ENCODE results near the gene SLC12A7.
"Not testable (repeated sequence)": the region's sequence is repeated elsewhere in the genome, so short reads cannot be mapped to it uniquely, and the experiment has no call there.

The SLC12A7 gene

GRCh38 chr5:1088031-1088430 lies 23.8 kb downstream of the SLC12A7 start:
- Histone ChIP-seq H3K4me3 (ENCODE audit: low read length) (no peak overlapping the region), H3K27me3 (ENCODE audit: insufficient read depth, low read length) (no peaks in the 10 kb centered on the region), H3K36me3 (ENCODE audit: insufficient read depth, low read length) (peaks cover 48% of the 10 kb centered on the region), H2AFZ (ENCODE audit: low read depth, low read length) (no peak overlapping the region), H3K9me3 (ENCODE audit: low read length) (no peaks in the 10 kb centered on the region), H3K4me1 (ENCODE audit: insufficient read depth, low read length) (no peaks in the 10 kb centered on the region)

GRCh38 chr5:1087428-1087827 lies 24.4 kb downstream of the SLC12A7 start:
- Histone ChIP-seq H3K27me3 (ENCODE audit: insufficient read depth, low read length) (no peaks in the 10 kb centered on the region), H3K36me3 (ENCODE audit: insufficient read depth, low read length) (peaks cover 47% of the 10 kb centered on the region), H3K4me3 (ENCODE audit: low read length) (no peak overlapping the region), H3K4me1 (ENCODE audit: insufficient read depth, low read length) (no peaks in the 10 kb centered on the region), H3K9me3 (ENCODE audit: low read length) (no peaks in the 10 kb centered on the region), H2AFZ (ENCODE audit: low read depth, low read length) (no peak overlapping the region)

- Histone ChIP-seq H3K4me1 (ENCODE audit: insufficient read depth, low read length) (no peaks in the 10 kb centered on the region), H3K27me3 (ENCODE audit: insufficient read depth, low read length) (no peaks in the 10 kb centered on the region), H3K4me3 (ENCODE audit: low read length) (no peak overlapping the region), H2AFZ (ENCODE audit: low read depth, low read length) (no peak overlapping the region), H3K36me3 (ENCODE audit: insufficient read depth, low read length) (peaks cover 42% of the 10 kb centered on the region), H3K9me3 (ENCODE audit: low read length) (no peaks in the 10 kb centered on the region)
These were observed 25.0 kb downstream of the SLC12A7 start for GRCh38 chr5:1086871-1087270.

GRCh38 chr5:1086137-1086536 lies 25.7 kb downstream of the SLC12A7 start:
- H3K36me3 ChIP-seq (ENCODE audit: insufficient read depth, low read length), result peaks cover 40% of the 10 kb centered on the region

GRCh38 chr5:1085391-1085790 lies 26.5 kb downstream of the SLC12A7 start:
- peaks cover 41% of the 10 kb centered on the region for H3K36me3 ChIP-seq (ENCODE audit: insufficient read depth, low read length)
- no peaks in the 10 kb centered on the region for H3K27me3 ChIP-seq (ENCODE audit: insufficient read depth, low read length)
- H2AFZ ChIP-seq (ENCODE audit: low read depth, low read length), result no peak overlapping the region
- H3K9me3 ChIP-seq (ENCODE audit: low read length), result no peaks in the 10 kb centered on the region
- H3K4me3 ChIP-seq (ENCODE audit: low read length), result no peak overlapping the region
- no peaks in the 10 kb centered on the region for H3K4me1 ChIP-seq (ENCODE audit: insufficient read depth, low read length)

More at GRCh38 chr5:1086137-1086536, 25.7 kb downstream of the SLC12A7 start:
- no peaks in the 10 kb centered on the region for H3K4me1 ChIP-seq (ENCODE audit: insufficient read depth, low read length)
- no peaks in the 10 kb centered on the region for H3K9me3 ChIP-seq (ENCODE audit: low read length)
- H3K27me3 ChIP-seq (ENCODE audit: insufficient read depth, low read length), result no peaks in the 10 kb centered on the region
- H2AFZ ChIP-seq (ENCODE audit: low read depth, low read length), result no peak overlapping the region
- H3K4me3 ChIP-seq (ENCODE audit: low read length), result no peak overlapping the region

- no peaks in the 10 kb centered on the region for H3K27me3 ChIP-seq (ENCODE audit: insufficient read depth, low read length)
- H3K9me3 ChIP-seq (ENCODE audit: low read length), result no peaks in the 10 kb centered on the region
- H2AFZ ChIP-seq (ENCODE audit: low read depth, low read length), result no peak overlapping the region
- peaks cover 43% of the 10 kb centered on the region for H3K36me3 ChIP-seq (ENCODE audit: insufficient read depth, low read length)
- H3K4me3 ChIP-seq (ENCODE audit: low read length), result no peak overlapping the region
- no peaks in the 10 kb centered on the region for H3K4me1 ChIP-seq (ENCODE audit: insufficient read depth, low read length)
These were observed 27.8 kb downstream of the SLC12A7 start for GRCh38 chr5:1083823-1084605.

- not testable (repeated sequence) for H3K4me3 ChIP-seq (ENCODE audit: low read length); H3K27me3 ChIP-seq (ENCODE audit: insufficient read depth, low read length); H2AFZ ChIP-seq (ENCODE audit: low read depth, low read length); H3K9me3 ChIP-seq (ENCODE audit: low read length); H3K4me1 ChIP-seq (ENCODE audit: insufficient read depth, low read length)
- peaks cover 40% of the 10 kb centered on the region for H3K36me3 ChIP-seq (ENCODE audit: insufficient read depth, low read length)
These were observed 28.8 kb downstream of the SLC12A7 start for GRCh38 chr5:1083026-1083425.

- peaks cover 38% of the 10 kb centered on the region for H3K36me3 ChIP-seq (ENCODE audit: insufficient read depth, low read length)
These were observed 30.3 kb downstream of the SLC12A7 start for GRCh38 chr5:1081519-1081918.

GRCh38 chr5:1080432-1080831 lies 31.4 kb downstream of the SLC12A7 start:
- H2AFZ ChIP-seq (ENCODE audit: low read depth, low read length), result no peak overlapping the region

More at GRCh38 chr5:1081519-1081918, 30.3 kb downstream of the SLC12A7 start:
- H3K4me1 ChIP-seq (ENCODE audit: insufficient read depth, low read length), result no peaks in the 10 kb centered on the region
- H3K27me3 ChIP-seq (ENCODE audit: insufficient read depth, low read length), result no peaks in the 10 kb centered on the region
- no peaks in the 10 kb centered on the region for H3K9me3 ChIP-seq (ENCODE audit: low read length)
- H2AFZ ChIP-seq (ENCODE audit: low read depth, low read length), result no peak overlapping the region
- H3K4me3 ChIP-seq (ENCODE audit: low read length), result no peak overlapping the region

GRCh38 chr5:1079961-1080360 lies 31.9 kb downstream of the SLC12A7 start:
- no peak overlapping the region for H2AFZ ChIP-seq (ENCODE audit: low read depth, low read length)
- H3K4me3 ChIP-seq (ENCODE audit: low read length), result no peak overlapping the region
- H3K36me3 ChIP-seq (ENCODE audit: insufficient read depth, low read length), result peaks cover 27% of the 10 kb centered on the region
- no peaks in the 10 kb centered on the region for H3K4me1 ChIP-seq (ENCODE audit: insufficient read depth, low read length)
- no peaks in the 10 kb centered on the region for H3K9me3 ChIP-seq (ENCODE audit: low read length)
- no peaks in the 10 kb centered on the region for H3K27me3 ChIP-seq (ENCODE audit: insufficient read depth, low read length)

More at GRCh38 chr5:1080432-1080831, 31.4 kb downstream of the SLC12A7 start:
- H3K27me3 ChIP-seq (ENCODE audit: insufficient read depth, low read length), result no peaks in the 10 kb centered on the region
- H3K36me3 ChIP-seq (ENCODE audit: insufficient read depth, low read length), result peaks cover 30% of the 10 kb centered on the region
- H3K4me3 ChIP-seq (ENCODE audit: low read length), result no peak overlapping the region
- no peaks in the 10 kb centered on the region for H3K4me1 ChIP-seq (ENCODE audit: insufficient read depth, low read length)
- H3K9me3 ChIP-seq (ENCODE audit: low read length), result no peaks in the 10 kb centered on the region

- H3K36me3 ChIP-seq (ENCODE audit: insufficient read depth, low read length), result peaks cover 27% of the 10 kb centered on the region
- no peaks in the 10 kb centered on the region for H3K9me3 ChIP-seq (ENCODE audit: low read length)
- H3K27me3 ChIP-seq (ENCODE audit: insufficient read depth, low read length), result no peaks in the 10 kb centered on the region
- H3K4me1 ChIP-seq (ENCODE audit: insufficient read depth, low read length), result no peaks in the 10 kb centered on the region
- H2AFZ ChIP-seq (ENCODE audit: low read depth, low read length), result no peak overlapping the region
- no peak overlapping the region for H3K4me3 ChIP-seq (ENCODE audit: low read length)
These were observed 32.4 kb downstream of the SLC12A7 start for GRCh38 chr5:1079486-1079885.

GRCh38 chr5:1078851-1079250 lies 33.0 kb downstream of the SLC12A7 start:
- H2AFZ ChIP-seq (ENCODE audit: low read depth, low read length), result no peak overlapping the region
- H3K27me3 ChIP-seq (ENCODE audit: insufficient read depth, low read length), result no peaks in the 10 kb centered on the region

GRCh38 chr5:1078206-1078605 lies 33.7 kb downstream of the SLC12A7 start:
- no peaks in the 10 kb centered on the region for H3K4me1 ChIP-seq (ENCODE audit: insufficient read depth, low read length)
- no peaks in the 10 kb centered on the region for H3K27me3 ChIP-seq (ENCODE audit: insufficient read depth, low read length)
- H2AFZ ChIP-seq (ENCODE audit: low read depth, low read length), result no peak overlapping the region
- no peaks in the 10 kb centered on the region for H3K9me3 ChIP-seq (ENCODE audit: low read length)
- H3K4me3 ChIP-seq (ENCODE audit: low read length), result no peak overlapping the region
- H3K36me3 ChIP-seq (ENCODE audit: insufficient read depth, low read length), result peaks cover 25% of the 10 kb centered on the region

More at GRCh38 chr5:1078851-1079250, 33.0 kb downstream of the SLC12A7 start:
- no peaks in the 10 kb centered on the region for H3K4me1 ChIP-seq (ENCODE audit: insufficient read depth, low read length)
- no peaks in the 10 kb centered on the region for H3K9me3 ChIP-seq (ENCODE audit: low read length)
- H3K36me3 ChIP-seq (ENCODE audit: insufficient read depth, low read length), result peaks cover 25% of the 10 kb centered on the region
- no peak overlapping the region for H3K4me3 ChIP-seq (ENCODE audit: low read length)
